SKM-1 (cell line): ENCODE results near the gene HSPA12B.
"Not testable (repeated sequence)": the region's sequence is repeated elsewhere in the genome, so short reads cannot be mapped to it uniquely, and the experiment has no call there.

ENCODE experiments used
- DNase-seq: peaks from one replicate; lab custom pipeline; 2025; ENCODE audit not compliant: unreplicated experiment; lab: John Stamatoyannopoulos, UW

HSPA12B gene

DNA sequence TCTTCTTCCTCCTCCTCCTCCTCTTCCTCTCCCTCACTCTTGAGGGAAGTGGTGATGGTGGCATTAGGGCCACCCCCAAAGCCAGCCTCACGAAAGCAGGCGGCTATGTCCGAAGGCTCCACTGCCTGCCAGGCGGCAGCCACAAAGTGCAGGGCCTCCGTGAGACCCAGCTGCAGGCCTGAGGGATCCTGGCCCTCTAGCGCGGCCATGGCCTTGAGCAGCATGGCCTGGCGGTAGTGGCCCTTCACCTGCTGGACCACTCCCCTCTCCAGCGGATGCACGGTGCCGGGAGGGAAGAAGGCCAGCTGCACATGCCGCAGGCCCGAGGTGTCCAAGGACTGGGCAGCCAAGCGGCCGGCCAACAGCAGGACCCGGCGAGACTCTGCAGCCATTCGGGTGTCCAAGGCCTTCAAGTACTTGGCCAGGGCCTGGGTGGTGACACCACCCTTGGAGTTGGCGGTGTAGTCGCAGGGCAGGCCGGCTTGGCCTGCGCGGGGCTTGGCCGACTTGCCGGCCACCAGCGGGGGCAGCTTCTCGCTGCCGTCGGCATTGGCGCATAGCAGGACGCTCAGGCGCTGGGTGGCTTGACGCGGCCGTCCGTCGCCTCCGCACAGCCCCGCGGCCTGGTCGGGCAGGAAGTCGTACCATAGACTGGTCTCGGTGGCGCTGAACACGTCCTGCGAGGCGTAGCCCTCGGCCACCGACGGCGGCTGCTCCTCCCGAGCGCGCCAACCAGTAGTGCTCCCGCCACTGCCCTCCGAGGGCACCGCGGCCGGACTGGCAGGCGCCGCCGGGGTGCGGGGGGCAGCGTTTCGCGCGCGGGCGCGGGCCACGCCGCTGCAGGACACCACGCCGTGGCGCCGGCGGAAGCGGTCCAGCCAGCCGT lies 53.0 kb downstream of the HSPA12B start:
- no peak for DNase-seq

DNA sequence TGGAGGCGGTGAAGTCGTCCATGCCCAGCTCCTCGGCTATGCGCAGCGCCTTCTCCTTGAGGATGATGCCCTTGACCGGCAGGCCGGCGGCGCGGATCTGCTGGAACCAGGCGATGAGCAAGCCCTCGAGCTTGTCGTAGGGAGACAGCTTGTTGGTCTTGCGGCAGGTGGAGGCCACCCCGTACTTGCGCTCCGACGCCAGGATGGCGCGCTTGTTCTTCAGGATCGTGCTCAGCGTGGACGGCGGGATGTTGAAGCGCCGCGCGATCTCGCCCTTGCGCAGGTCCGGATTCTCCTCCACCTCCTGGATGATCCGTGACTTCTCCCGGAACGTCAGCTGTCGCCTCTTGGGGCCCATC lies 53.6 kb downstream of the HSPA12B start:
- DNase-seq, result no peak

DNA sequence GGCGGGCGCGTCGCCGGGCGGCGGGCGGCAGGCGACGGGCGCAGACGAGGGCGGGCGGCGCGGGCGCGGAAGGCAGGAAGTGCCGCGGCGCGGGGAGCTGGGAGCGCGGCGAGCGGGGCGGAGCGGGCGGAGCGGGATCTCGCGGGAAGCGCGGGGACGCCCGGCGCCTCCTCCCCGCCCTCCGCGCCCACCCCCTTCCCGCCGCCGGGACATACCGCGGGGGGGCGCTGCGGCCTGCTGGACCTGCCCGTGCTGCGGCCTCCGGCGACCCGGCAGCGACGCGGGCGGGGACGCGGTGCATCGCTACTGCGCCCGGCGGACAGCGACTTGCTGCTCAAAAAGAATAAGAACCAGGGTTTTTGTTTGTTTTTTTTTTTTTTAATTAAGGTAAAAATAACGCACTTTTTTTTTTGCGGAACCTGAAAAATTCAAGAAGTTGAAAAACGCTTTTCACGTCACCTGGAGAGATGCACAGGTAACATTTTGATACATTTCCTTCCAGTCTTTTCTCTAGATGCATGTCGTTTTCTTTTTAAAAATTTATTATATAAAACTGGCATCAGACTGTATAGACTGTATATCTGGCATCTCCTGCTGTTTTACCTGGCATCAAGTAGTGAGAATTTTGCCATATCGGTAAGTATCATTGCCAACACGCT lies 54.3 kb downstream of the HSPA12B start, which contains the start of gene CENPB:
Gene CENPB (minus strand): TSS at position 76 of the 659 bp plus-strand sequence. CDS start 257 bp downstream, outside the sequence.
- no peak for DNase-seq

DNA sequence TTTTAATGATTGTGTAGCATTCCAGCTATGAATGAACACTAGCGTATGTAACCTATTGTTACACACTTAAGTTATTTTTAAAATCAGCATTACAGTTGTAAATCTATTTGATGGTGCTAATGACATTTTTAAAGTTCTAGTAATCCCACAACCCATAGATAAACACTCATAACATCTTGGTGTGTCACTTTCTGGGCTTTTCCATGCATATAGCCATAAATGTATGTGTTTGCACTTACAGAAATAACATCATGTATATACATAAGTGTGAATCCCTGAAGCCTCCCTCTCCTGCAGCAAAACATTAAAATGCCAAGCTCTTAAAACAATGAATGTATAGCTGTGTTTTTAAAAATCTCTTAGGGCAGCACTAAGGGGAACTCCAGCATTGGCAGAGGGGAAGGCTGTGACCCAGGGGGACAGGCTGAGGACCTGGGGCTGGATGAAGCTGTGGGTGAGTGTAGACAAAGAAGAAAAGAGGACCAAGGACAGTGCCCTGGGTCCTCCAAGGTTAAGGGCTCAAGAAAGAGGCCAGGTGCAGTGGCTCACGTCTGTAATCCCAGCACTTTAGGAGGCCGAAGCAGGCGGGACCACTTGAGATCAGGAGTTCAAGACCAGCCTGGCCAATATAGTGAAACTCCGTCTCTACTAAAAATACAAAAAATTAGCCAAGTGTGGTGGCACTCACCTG lies 55.0 kb downstream of the HSPA12B start:
- no peak for DNase-seq

GRCh38 chr20:3788685-3789155 lies 56.2 kb downstream of the HSPA12B start:
- no peak for DNase-seq

- not testable (repeated sequence) for DNase-seq
Measured at GRCh38 chr20:3789201-3789600, 56.7 kb downstream of the HSPA12B start.

DNA sequence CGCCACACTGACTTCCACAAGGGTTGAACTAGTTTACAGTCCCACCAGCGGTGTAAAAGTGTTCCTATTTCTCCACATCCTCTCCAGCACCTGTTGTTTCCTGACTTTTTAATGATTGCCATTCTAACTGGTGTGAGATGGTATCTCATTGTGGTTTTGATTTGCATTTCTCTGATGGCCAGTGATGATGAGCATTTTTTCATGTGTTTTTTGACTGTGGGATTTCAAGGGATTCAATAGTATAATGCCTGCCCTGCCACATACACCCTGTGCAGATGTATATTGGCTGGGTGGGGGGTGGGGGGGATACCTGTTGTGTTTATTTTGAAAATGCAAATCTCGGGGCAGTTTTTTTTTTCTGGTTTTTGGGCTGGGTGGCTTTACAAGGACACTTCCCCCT lies 61.7 kb downstream of the HSPA12B start:
- DNase-seq, result not testable (repeated sequence)

DNA sequence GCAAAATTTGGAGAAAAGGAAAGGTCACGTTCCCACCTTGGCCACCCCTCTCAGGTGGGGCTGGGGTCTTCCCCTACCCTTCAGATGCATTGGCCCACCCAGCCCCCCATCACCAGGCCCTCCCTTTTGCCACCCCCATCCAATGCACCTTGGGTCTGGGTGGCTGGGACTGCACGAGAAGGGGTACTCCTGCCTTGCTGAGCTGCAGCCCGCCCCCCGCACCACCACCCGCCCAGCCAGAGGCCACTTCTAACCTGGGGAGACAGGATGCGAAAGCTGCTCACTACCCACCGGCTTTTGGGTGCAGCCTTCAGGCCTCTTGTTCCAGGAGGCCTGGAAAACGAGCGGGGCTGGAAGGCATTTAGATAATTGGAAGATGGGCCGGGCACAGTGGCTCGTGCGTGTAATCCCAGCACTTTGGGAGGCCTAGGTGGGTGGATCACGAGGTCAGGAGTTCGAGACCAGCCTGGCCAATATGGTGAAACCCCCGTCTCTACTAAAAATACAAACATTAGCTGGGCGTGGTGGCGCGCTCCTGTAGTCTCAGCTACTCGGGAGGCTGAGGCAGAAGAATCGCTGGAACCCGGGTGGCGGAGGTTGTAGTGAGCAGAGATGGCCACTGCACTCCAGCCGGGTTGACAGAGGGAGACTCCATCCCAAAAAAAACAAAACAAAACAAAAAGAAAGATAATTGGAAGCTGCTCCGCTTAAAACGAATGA lies 62.4 kb downstream of the HSPA12B start:
- DNase-seq, result no peak

DNA sequence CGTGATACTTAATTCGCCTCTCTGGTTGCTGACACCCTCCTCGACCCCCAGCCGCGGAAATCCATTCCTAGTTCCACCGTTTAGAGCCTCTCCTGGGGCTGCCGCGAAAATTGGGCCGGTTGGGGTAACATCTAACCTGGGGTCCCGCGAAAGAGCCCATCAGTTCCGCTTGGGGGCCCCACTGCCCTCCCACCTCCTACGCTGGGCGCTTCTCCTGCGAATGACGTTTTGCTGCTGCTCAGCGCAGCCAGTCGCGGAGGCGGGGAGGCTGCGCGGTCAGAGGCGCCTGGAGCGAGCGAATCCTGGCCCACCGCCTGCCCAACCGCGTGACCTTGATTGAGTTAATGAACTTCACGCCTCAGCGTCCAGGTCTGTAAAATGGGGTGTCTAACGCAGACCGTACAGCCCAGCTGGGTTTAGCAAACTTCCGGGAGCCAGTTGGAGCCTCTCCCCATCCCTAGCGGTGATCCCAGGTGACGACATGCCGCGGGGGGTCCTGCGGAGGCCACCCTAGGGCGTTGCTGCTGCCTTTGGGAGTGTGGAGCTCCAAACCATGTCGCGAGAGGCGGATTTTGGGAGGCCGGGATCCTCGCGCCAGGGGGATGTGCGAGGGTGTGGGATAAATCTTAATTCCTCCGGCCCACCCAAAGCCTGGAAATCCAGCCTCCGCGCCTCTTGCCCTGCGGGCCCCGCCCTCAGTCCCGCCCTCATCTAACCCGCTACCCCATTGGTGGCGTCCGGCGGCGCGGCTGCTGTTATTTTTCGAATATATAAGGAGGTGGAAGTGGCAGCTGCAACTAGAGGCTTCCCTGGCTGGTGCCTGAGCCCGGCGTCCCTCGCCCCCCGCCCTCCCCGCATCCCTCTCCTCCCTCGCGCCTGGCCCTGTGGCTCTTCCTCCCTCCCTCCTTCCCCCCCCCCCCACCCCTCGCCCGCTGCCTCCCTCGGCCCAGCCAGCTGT lies 63.3 kb downstream of the HSPA12B start, which contains the start of gene CDC25B:
Gene CDC25B (plus strand): TSS at position 800 of the 958 bp plus-strand sequence. CDS start 222 bp downstream, outside the sequence.
- peak; percentile 29 for DNase-seq

DNA sequence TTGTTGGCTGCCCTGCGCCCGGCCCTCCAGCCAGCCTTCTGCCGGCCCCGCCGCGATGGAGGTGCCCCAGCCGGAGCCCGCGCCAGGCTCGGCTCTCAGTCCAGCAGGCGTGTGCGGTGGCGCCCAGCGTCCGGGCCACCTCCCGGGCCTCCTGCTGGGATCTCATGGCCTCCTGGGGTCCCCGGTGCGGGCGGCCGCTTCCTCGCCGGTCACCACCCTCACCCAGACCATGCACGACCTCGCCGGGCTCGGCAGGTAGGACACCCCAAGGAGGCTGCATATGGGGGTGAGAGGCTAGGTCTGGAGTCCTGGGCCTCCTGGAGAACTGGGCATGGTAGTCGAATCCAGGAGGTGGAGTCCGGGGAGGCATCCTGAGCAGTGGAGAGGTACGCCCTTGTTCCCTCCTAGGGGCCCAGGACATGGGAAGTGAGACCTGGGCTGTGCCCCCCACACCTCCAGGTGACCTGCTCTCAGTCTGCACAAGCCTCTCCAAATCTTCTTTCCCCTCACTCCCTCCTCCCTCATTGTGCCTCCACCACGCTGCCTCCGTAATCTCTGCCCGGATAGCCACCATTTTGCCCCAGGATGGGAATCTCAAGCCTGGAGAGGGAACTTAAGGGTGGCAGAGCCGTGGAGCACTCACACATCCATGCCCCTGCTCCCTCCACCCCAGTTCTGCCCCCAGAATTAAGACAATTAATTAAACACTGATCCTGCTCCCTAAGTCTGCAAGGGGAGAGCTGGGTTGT lies 64.2 kb downstream of the HSPA12B start:
- DNase-seq, result no peak

GRCh38 chr20:3797226-3797545 lies 64.7 kb downstream of the HSPA12B start:
- DNase-seq, result no peak

DNA sequence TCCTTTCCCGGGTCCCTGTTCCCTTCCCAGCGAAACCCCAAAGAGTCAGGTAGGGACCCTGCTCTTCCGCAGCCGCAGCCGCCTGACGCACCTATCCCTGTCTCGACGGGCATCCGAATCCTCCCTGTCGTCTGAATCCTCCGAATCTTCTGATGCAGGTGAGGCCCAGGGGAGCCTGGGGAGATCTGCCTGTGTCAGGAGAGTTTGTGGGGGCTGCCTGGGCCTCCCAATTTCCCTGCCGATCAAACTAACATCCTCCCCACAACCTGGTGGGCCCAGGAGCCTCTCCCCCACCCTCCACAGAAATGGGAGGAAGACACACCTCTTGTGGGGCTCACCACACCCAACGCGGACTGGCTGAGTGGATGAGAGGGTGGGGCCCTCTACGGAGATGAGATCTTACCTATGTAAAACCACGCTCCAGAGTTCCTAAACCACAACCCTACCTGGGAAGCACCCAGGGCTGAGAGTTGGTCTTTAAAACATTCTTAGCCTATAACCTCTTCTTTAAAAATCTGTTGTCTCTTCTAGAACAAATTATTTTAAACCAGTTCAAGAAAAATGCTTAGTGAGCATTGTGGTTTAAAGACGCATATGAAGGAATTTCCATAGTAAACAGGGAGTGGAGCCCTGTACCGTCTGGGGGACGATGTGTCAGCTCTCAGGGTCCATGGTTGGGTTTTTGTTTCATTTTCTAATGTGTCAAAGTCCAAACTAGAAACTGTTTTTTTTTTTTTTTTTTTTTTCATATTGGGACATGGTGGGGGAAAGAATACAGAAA lies 65.3 kb downstream of the HSPA12B start:
- DNase-seq, result no peak

- DNase-seq, result no peak
Measured at GRCh38 chr20:3798373-3798768, 65.9 kb downstream of the HSPA12B start.

DNA sequence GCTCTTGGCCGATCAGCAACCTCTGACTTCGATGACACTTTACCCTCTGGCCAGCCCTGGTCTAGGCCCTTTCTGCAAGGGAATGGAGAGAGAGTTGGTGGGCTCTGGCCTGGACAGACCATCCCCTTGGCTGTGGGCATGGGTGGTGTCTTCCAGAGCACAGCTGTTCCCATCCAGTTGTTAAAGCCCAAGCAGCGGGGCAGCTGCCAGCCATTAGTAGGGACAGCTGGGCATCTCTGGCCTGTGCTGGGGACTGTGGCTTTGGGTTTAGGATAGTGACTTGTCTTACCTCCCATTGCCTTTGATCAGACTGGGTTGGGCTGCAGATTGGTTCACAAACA lies 66.4 kb downstream of the HSPA12B start:
- no peak for DNase-seq

GRCh38 chr20:3800256-3800877 lies 67.9 kb downstream of the HSPA12B start:
- no peak for DNase-seq

DNA sequence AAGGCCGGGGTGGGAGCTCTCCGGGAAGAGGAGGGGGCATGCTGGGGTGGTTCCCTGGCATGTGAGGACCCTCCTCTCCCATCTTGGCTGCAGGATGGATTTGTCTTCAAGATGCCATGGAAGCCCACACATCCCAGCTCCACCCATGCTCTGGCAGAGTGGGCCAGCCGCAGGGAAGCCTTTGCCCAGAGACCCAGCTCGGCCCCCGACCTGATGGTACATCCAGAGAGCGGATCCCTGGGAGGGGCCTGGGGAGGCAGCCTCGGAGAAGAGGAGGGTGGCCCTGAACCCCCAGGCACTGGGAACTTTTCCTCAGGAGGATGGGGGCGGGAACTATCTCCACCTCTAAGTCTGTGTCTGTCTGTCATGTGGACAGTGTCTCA lies 68.4 kb downstream of the HSPA12B start:
- no peak for DNase-seq

DNA sequence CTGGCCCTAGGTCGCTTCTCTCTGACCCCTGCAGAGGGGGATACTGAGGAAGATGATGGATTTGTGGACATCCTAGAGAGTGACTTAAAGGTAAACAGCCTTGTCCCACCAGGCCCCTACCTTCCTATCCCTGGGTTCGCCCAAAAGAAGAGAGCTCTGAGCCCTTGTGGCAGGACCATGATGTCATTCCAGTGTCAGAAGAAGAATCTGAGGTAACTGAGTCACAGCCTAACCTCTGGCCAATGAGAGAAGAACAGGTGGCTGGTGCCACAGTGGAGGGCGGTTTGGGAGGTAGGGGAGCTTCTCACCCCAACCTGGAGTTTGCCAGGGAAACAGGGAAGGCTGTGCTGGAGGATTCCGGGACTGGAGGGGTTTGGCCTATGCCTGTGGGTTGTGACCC lies 68.8 kb downstream of the HSPA12B start:
- DNase-seq, result no peak

- no peak for DNase-seq
Measured at GRCh38 chr20:3801846-3802245, 69.4 kb downstream of the HSPA12B start.
